ENCODE data around the gene SPX. TPM values are rescaled to one million over a fixed set of nuclear protein-coding genes. Genes with fewer than 3 reads are reported as not detected.

The SPX gene, protein sequence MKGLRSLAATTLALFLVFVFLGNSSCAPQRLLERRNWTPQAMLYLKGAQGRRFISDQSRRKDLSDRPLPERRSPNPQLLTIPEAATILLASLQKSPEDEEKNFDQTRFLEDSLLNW
- total RNA-seq (ENCODE audit: low replicate concordance) = 0.23 TPM in 1 of 2 replicates, not detected in the other

DNA sequence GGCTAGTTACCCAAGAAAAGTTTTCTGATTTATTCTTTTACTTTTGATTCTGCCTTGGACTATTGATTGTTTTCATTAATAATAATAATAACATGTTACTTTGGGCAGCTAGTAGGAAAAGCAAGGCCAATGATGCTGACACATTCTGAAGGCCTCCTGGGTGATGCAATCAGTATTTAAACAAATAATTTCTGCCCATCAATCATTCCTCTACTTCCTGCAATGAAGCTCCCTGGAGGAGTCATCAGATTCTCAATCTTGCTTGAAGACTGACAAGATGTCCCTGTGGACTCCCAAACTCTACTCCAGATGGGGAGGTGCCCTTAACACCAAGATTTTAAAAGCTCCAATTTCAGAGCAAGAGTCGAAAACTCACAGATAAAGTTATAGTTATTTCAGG, at the start of gene SPX:
Gene SPX (plus strand): TSS at position 244 of the 400 bp plus-strand sequence. CDS start 177 bp downstream, outside the sequence.

DNA sequence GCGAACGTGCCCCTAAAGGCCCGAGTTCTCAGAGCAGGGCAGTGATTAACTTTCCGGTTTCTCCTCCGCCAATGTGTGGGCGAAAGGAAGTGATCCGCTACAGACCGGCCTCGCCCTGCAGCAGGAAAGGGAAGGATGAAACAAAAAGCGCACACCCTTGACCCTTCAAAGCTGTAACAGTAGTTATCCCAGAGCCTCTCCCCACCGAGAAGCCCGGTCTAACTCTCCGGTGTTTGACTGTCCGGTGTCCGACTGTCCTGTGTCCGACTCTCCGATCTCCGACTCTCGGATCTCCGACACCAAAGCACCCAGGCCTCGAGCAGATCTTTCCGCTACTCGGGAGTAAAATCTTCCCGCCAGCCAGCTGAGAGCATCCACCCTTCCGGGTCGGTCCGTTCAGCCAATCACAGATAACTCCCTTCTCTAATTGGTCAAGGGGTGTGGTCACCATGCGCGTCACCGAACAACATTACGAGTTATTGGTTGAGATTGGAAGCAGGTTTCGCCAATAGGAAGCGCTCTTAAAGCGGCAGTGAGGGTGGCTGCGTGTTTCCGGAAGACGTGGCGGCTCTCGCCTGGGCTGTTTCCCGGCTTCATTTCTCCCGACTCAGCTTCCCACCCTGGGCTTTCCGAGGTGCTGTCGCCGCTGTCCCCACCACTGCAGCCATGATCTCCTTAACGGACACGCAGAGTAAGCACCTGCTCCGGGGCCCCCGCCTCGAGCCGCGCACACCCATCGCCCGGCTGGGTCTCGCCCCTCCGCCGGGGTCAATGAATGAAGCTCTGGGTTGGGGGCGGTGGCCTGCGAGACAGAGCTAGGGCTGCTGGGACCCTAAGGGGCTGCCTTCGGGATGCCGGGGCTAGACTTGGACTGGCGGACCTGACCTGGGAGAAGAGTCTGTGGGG, 24.6 kb upstream of the SPX start, which contains the start of the genes GOLT1B and RECQL:
Gene GOLT1B (plus strand): TSS at position 532 of the 906 bp plus-strand sequence. CDS start 135 bp downstream, at position 667.
Gene RECQL (minus strand): TSS at position 378 of the 906 bp plus-strand sequence. CDS start 2,065 bp downstream, outside the sequence.

Other genes with a start within 250 kb of the SPX start
- gene SLCO1A2, start 191.4 kb upstream of the SPX start, total RNA-seq (ENCODE audit: low replicate concordance) = not detected in 2 replicates
- gene IAPP, start 153.4 kb upstream of the SPX start, total RNA-seq (ENCODE audit: low replicate concordance) = not detected in 2 replicates
- 5.1 and 7.9 TPM in 2 replicates for gene PYROXD1, start 88.6 kb upstream of the SPX start, total RNA-seq (ENCODE audit: low replicate concordance)
- gene RECQL, start 24.7 kb upstream of the SPX start, total RNA-seq (ENCODE audit: low replicate concordance) = 43.6 and 65.8 TPM in 2 replicates
- gene GOLT1B, start 24.5 kb upstream of the SPX start, total RNA-seq (ENCODE audit: low replicate concordance) = 10.9 and 45.6 TPM in 2 replicates
- gene GYS2, start 78.6 kb downstream of the SPX start, total RNA-seq (ENCODE audit: low replicate concordance) = not detected in 2 replicates
- gene LDHB, start 131.5 kb downstream of the SPX start, total RNA-seq (ENCODE audit: low replicate concordance) = 514 and 731 TPM in 2 replicates
- 7.1 and 8.9 TPM in 2 replicates for gene KCNJ8, start 248.4 kb downstream of the SPX start, total RNA-seq (ENCODE audit: low replicate concordance)

Data from smooth muscle cell of the coronary artery (primary cell).